Fibroblast of mammary gland (primary cell): ENCODE results near the gene HIGD1A.
A peak's percentile ranks its signal among the peaks of the same experiment; 100 is the strongest.

ENCODE experiments used
- DNase-seq: peaks from one replicate; pipeline ENCODE4 v3.0.0-alpha.2; 2010; ENCODE audit warnings: low read depth
- H3K4me3 ChIP-seq: 2 replicates; pipeline ENCODE4 v1.5.1; 2011; ENCODE audit warnings: low read depth, mild to moderate bottlenecking, low read length, moderate library complexity; ENCODE audit not compliant: control insufficient read depth
- TF ChIP-seq, protein P1 (sequence below): conservative IDR thresholded peaks from 2 replicates; pipeline ENCODE4 v1.5.1; 2011; ENCODE audit warnings: low read depth, low read length, inconsistent platforms; ENCODE audit not compliant: control insufficient read depth, insufficient read depth

The HIGD1A gene

DNA sequence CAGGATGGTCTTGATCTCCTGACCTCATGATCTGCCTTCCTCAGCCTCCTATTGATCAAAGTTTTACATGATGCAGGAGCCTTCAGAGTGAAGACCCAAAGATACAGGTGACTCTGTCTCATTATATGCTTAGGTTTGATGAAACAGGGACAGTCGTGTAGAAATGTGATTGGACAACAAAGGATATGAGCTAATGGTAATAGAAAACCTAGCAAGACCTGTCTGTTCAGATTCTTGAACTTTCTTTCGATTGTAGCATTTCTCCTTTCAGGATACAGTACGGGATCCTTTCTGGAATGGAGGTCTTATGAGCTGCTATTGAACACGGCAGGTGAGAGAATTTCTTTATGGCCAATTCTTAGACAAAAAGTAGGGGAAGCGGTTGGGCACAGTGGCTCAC is 4.9 kb upstream of the HIGD1A start, which contains the start of gene ACKR2:
TSS of gene ACKR2 (plus strand) at position 244 of the 400 bp plus-strand sequence. CDS start 55,058 bp downstream, outside the sequence.
- TF ChIP-seq, protein P1, sequence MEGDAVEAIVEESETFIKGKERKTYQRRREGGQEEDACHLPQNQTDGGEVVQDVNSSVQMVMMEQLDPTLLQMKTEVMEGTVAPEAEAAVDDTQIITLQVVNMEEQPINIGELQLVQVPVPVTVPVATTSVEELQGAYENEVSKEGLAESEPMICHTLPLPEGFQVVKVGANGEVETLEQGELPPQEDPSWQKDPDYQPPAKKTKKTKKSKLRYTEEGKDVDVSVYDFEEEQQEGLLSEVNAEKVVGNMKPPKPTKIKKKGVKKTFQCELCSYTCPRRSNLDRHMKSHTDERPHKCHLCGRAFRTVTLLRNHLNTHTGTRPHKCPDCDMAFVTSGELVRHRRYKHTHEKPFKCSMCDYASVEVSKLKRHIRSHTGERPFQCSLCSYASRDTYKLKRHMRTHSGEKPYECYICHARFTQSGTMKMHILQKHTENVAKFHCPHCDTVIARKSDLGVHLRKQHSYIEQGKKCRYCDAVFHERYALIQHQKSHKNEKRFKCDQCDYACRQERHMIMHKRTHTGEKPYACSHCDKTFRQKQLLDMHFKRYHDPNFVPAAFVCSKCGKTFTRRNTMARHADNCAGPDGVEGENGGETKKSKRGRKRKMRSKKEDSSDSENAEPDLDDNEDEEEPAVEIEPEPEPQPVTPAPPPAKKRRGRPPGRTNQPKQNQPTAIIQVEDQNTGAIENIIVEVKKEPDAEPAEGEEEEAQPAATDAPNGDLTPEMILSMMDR, result no peak
- DNase-seq, result no peak
- no peak within 1 kb of the TSS for H3K4me3 ChIP-seq

DNA sequence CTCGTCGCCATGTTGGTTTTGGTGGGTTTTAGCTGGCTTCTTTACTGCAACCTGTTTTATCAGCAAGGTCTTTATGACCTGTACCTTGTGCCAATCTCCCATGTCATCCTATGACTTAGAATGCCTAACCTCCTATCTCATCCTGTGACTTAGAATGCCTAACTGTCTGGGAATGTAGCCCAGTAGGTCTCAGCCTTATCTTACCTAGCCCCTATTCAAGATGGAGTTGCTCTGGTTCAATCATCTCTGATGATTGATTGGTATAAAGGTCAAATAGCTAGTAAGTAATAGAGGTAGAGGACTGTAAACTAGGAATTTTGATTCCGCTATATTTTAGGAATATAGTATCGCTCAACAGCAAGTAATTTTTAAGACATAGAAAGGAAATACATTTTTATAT is 3.6 kb upstream of the HIGD1A start:
- DNase-seq, result no peak
- H3K4me3 ChIP-seq, result no peak overlapping the region
- TF ChIP-seq, protein P1, result no peak

DNA sequence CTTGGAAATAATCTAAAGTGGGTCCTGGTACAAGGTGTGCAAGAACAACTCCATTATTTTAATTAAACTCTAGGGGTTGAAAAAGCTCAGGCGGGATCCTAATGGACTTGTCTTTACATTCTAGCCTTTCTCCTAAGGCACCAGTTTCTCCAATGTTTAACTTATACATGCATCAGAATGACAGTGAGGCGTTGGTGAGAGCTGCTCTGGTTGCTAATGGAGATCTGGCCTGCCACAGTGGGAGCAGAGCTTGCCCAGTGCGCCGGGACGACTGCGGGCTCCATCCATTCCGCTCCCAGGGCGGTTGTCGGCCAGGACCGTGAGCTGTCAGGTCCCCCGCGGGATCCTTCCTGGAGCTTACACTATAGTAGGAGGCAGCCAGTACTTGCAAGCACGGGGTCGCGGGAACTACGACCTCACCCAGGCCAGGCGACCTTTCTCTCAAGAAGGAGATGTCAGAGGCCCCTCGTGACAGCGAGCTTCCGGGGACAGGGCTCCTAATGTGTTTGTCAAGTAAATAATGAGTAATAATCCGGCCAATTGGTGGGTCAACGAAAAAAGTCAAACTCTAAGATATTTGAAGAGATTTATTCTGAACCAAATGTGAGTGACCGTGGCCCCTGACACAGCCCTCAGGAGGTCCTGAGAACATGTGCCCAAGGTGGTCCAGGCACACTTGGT is 991 bp upstream of the HIGD1A start:
- TF ChIP-seq, protein P1, result no peak
- DNase-seq, result no peak
- H3K4me3 ChIP-seq, result peak overlapping the region; percentile 77

DNA sequence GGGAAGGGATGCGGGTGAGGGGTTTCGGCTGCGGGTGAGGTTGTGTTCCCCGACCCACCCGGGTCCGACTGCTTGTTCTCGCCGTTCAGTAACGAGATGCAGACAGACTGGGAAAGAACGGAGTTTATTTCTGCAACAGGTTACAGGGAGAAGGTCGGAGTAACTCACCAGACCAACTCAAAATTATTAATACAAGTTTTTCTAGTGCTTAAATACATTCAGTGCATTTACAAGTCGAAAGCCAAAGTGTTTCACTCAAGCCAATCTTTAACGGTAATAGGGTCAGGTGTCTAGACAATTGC is 492 bp upstream of the HIGD1A start:
- no peak for DNase-seq
- TF ChIP-seq, protein P1, result no peak
- H3K4me3 ChIP-seq, result peak overlapping the region; percentile 77

DNA sequence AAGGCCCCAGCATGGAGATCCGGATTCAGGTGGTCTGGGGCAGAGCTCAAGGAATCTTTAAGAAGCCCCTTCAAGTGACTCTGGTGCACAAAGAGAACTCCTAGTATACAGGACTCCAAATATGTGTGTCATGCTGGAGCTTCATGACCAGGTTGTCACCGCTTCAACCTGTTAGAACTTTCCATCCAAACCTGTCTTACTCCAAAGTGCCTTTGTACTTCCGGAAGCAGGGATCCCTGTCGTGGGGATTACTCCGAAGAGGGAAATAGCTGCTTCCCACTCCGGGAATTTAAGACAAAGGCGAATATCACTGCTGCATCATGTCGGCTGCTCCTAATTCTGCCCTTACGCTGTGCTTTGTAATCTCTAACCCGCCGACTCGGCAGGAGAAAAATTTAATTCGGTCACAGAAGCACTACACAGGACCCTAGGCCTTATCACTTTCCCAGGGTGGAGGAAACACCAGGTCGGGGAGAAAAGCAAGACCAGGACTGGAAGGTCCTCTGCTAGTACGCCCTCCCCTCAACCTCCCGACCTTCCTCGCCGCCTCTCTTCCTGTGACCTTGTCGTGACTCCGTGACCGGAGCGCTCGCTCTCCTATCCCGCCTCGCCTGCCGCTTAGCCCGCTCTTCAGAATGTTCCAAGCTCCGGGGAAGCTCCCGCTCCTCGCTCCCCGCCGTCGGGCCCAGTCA is 730 bp downstream of the HIGD1A start:
- TF ChIP-seq, protein P1, result no peak
- no peak for DNase-seq
- H3K4me3 ChIP-seq, result peak overlapping the region; percentile 77

DNA sequence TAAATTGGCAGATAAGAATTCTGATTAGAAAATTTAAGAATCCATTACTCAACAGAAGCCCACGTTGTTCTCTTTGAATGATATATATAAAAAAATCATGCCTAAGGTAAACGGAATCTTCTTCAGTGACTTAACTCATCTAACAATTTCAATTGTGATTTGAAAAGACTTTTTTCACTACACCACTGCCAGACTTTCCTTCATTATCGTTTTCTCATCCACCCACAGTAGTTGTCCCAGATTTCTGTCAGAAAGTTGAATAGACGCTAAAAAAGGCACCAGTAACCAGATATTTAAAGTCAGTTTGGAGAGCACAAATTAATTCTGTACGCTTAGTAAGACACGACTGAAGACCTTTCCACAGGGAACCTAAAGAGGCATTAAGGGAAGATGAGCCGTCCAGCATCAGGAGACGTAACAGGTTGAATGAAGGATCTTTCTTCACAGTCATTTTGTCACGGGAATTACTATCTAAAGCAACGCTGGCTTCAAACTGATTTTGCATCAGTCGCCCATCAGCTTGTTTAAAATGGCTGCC is 1.3 kb downstream of the HIGD1A start:
- TF ChIP-seq, protein P1, result no peak
- peak overlapping the region; percentile 77 for H3K4me3 ChIP-seq
- DNase-seq, result no peak
